GM23338 (cell line): Measurements from ENCODE around the gene RPS8.

Source experiments
- CREB1 ChIP-seq: fragments of 250-450 bp; sonication (Bioruptor Pico); IDR thresholded peaks from 2 replicates; pipeline ENCODE4 v1.5.0; 2020; ENCODE audit warnings: low read depth, mild to moderate bottlenecking, moderate library complexity
- ETS1 ChIP-seq: IDR thresholded peaks from 2 replicates; pipeline ENCODE4 v1.6.1; 2016; ENCODE audit warnings: antibody characterized with exemption
- EZH2 ChIP-seq: fragments of 200-600 bp; sonication (generic); IDR thresholded peaks from one replicate; pipeline ENCODE4 v1.8.0; 2017; ENCODE audit warnings: antibody characterized with exemption, mild to moderate bottlenecking, low read depth; ENCODE audit not compliant: unreplicated experiment
- EZH2phosphoT487 ChIP-seq: fragments of 200-600 bp; sonication (generic); IDR thresholded peaks from one replicate; pipeline ENCODE4 v1.8.1; 2018; ENCODE audit warnings: antibody characterized with exemption; ENCODE audit not compliant: unreplicated experiment
- JUNB ChIP-seq: IDR thresholded peaks from one replicate; pipeline ENCODE4 v1.6.1; 2016; ENCODE audit warnings: antibody characterized with exemption; ENCODE audit not compliant: unreplicated experiment
- NANOG ChIP-seq: IDR thresholded peaks from 2 replicates; pipeline ENCODE4 v1.6.1; 2016; ENCODE audit warnings: antibody characterized with exemption, borderline replicate concordance
- POLR2AphosphoS5 ChIP-seq: IDR thresholded peaks from 2 replicates; pipeline ENCODE4 v1.6.1; 2016; ENCODE audit warnings: antibody characterized with exemption, low read depth
- REST ChIP-seq: IDR thresholded peaks from one replicate; pipeline ENCODE4 v1.6.1; 2018; ENCODE audit warnings: antibody characterized with exemption; ENCODE audit not compliant: unreplicated experiment
- STAT1 ChIP-seq: IDR thresholded peaks from one replicate; pipeline ENCODE4 v1.6.1; 2016; ENCODE audit warnings: antibody characterized with exemption; ENCODE audit not compliant: unreplicated experiment
- ZNF114 ChIP-seq: fragments of 250-450 bp; sonication (Bioruptor Pico); IDR thresholded peaks from 2 replicates; pipeline ENCODE4 v1.5.0; 2020; ENCODE audit warnings: mild to moderate bottlenecking, moderate library complexity
- ZNF331 ChIP-seq: fragments of 250-450 bp; sonication (Bioruptor Pico); IDR thresholded peaks from 2 replicates; pipeline ENCODE4 v1.5.0; 2020; ENCODE audit warnings: low read depth, mild to moderate bottlenecking, moderate library complexity
- ZNF462 ChIP-seq: fragments of 250-450 bp; sonication (Bioruptor Pico); IDR thresholded peaks from 2 replicates; pipeline ENCODE4 v1.5.0; 2020; ENCODE audit warnings: mild to moderate bottlenecking, moderate library complexity
- TF ChIP-seq, protein P1 (sequence below), 2 experiments: fragments of 200-600 bp in 1 of 2; sonication (generic) in 1 of 2; conservative IDR thresholded peaks; 2 replicates each; pipeline versions ENCODE4 v1.5.1 to v1.6.1; 2016 to 2017; ENCODE audit warnings: antibody characterized with exemption in 2 of 2, low read depth in 2 of 2, mild to moderate bottlenecking in 2 of 2, moderate library complexity in 1 of 2

DNA sequence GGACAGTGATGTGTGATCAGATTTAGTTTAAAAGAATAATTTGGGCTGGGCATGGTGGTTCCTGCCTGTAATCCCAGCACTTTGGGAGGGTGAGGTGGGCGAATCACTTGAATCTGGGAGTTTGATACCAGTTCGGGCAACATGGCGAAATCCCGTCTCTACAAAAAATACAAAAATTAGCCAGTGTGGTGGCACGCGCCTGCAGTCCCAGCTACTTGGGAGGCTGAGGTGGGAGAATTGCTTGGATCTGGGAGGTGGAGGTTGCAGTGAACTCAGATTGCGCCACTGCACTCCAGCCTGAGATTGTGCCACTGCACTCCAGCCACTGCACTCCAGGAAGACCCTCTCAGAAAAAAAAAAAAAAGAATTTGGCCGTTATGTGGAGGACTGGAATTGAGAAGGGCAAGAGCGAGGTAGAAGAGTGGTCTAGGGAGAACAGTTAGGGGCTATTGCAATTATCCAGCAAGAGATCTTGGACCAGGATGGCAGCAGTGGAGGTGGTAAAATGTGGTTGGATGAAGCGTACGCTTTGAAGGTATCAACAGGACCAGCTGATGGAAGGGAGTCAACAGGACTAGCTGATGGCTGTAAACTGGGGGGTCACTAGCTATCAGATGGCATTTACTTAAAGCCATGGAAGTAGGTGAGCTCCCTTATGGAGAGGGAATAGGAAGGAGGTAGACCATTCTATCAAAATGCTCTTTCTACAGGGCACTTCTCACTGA is 42.6 kb downstream of the RPS8 start:
- no peak for TF ChIP-seq POLR2AphosphoS5
- TF ChIP-seq EZH2 = no peak
- no peak for TF ChIP-seq REST
- TF ChIP-seq, protein P1, sequence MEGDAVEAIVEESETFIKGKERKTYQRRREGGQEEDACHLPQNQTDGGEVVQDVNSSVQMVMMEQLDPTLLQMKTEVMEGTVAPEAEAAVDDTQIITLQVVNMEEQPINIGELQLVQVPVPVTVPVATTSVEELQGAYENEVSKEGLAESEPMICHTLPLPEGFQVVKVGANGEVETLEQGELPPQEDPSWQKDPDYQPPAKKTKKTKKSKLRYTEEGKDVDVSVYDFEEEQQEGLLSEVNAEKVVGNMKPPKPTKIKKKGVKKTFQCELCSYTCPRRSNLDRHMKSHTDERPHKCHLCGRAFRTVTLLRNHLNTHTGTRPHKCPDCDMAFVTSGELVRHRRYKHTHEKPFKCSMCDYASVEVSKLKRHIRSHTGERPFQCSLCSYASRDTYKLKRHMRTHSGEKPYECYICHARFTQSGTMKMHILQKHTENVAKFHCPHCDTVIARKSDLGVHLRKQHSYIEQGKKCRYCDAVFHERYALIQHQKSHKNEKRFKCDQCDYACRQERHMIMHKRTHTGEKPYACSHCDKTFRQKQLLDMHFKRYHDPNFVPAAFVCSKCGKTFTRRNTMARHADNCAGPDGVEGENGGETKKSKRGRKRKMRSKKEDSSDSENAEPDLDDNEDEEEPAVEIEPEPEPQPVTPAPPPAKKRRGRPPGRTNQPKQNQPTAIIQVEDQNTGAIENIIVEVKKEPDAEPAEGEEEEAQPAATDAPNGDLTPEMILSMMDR (conservative IDR thresholded peaks at IDR 0.05; ENCODE audit: low read depth in 2 of 2) = no peak
- TF ChIP-seq JUNB = no peak
- no peak for TF ChIP-seq CREB1 (CRISPR knock-in tag)
- TF ChIP-seq EZH2phosphoT487 = no peak
- TF ChIP-seq ZNF114 (CRISPR knock-in tag) = no peak
- TF ChIP-seq ETS1 = no peak
- no peak for TF ChIP-seq ZNF462
- TF ChIP-seq STAT1 = no peak
- no peak for TF ChIP-seq ZNF331 (CRISPR knock-in tag)
- TF ChIP-seq NANOG = no peak
